ENCODE measurements around the gene MYOF.
"Not testable (repeated sequence)": the region's sequence is repeated elsewhere in the genome, so short reads cannot be mapped to it uniquely, and the experiment has no call there.

The MYOF gene

DNA sequence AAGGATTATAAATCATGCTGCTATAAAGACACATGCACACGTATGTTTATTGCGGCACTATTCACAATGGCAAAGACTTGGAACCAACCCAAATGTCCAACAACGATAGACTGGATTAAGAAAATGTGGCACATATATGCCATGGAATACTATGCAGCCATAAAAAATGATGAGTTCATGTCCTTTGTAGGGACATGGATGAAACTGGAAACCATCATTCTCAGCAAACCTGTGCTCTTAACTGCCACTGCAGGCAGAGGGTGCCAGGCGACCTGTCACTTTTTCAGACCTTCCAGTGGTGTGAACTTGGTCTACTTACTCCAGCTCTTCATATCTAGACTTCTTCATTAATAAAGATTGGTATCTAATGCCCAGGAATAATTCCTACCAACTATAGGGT lies 14.5 kb downstream of the MYOF start:
- H3K9me3 Mint-ChIP-seq, H3K27ac Mint-ChIP-seq, H3K4me3 Mint-ChIP-seq, H3K27me3 Mint-ChIP-seq: not testable (repeated sequence)
- Mint-ChIP-seq H3K4me1 (ENCODE audit: low read depth) (peaks cover 28% of the 10 kb centered on the region), H3K36me3 (ENCODE audit: low read depth) (peaks cover 12% of the 10 kb centered on the region)

DNA sequence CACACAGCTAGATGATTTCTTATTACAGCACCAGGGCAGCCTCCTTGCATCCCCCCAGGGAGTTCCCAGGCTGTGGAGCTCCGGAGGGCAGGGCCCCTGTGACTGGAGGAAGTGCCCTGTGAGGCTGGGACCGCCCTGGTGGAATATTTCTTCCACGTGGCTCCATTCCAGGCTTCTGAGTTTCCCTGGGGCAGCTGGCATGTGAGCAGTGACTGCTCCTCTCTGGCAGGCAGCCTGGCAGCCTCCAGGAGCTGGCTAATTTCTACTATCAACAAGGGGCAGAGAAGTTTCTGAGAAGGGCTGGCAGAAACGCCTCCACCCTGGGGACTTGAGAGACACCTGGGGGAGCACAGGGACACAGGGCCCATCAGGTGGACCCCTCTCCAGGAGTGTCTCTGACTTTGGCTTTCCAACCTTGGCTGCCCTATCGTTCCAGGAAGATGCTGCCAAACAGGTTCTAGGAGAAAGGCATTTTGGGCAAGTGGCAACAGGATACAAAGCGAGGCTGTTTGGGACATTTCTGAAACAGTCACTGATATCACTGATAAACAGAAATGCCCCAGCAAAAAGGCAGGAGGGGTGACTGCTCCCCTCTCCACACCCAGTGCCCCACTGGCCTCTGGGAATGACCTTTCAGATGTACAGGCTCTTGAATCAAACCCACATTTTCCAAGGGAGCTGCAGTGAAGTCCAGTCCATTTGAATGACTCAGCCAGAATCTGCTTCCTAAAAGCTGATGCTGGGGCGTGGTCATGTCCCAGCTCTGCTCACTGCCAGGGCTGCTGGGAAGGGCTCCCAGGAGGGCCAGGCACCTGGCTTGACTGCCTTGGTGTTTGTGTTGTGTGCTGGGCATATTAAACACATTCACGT lies 16.1 kb downstream of the MYOF start:
- Mint-ChIP-seq H3K4me1 (ENCODE audit: low read depth) (peaks cover 34% of the 10 kb centered on the region), H3K9me3 (no peaks in the 10 kb centered on the region), H3K4me3 (no peak overlapping the region), H3K27me3 (no peaks in the 10 kb centered on the region), H3K36me3 (ENCODE audit: low read depth) (peaks cover 13% of the 10 kb centered on the region), H3K27ac (no peak overlapping the region)

DNA sequence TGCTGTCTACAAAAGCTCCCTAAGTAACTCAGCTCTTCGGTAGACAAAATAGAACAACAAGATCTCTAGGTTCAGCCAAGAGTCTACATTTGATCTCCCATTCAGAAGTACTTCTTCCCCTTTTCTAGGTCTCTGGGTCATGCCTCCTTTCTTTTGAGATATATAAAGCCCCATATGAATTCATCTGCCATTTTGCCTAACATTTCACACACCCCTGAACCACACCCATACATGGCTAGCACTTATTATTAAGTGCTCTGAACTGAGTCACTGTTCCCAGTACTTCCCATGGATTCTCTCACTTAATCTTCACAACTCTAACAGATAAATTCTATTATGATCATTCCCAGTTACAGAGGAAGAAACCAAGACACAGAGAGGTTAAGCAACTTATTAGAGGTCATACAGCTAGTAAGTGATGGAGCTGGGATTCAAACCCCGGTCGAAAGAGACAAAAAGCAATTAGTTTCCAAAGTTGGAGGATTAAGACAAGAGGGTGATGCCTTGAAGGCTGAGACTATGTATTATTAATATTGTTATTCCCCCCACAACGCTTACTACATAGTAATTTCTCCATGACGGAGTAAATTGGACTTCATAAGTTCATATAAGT lies 17.3 kb downstream of the MYOF start:
- peaks cover 35% of the 10 kb centered on the region for H3K4me1 Mint-ChIP-seq (ENCODE audit: low read depth)
- no peaks in the 10 kb centered on the region for H3K9me3 Mint-ChIP-seq
- no peak overlapping the region for H3K27ac Mint-ChIP-seq
- H3K36me3 Mint-ChIP-seq (ENCODE audit: low read depth) = peaks cover 19% of the 10 kb centered on the region
- H3K27me3 Mint-ChIP-seq = no peaks in the 10 kb centered on the region
- H3K4me3 Mint-ChIP-seq = no peak overlapping the region

DNA sequence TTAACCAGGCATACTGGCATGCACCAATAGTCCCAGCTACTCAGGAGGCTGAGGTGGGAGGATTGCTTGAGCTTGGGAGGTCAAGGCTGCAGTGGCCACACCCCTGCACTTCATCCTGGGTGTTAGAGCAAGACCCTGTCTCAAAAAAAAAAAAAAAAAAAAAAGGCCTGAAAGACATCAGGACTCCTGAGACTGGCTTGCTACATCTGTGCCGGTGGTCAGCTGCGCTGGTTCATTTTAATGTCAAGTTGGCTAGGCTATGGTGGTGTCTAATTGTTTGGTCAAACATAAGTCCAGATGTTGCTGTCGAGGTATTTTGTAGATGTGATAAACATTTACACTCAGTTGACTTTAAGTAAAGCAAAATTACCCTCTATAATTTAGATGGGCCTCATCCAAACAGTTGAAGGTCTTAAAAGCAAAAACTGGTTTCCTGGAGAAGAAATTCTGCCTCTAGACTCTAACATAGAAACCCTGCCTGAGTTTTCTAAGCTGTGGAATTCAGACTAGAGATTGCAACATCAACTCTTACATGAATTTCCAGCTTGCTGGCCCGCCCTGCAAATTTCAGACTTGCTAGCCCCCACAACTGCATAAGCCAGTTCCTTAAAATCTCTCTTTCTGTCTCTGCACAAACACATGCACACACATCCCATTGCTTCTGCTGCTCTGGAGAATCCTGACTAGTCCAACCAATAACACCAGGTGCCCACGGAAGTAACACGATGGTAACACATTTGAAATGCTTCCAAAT lies 18.2 kb downstream of the MYOF start:
- Mint-ChIP-seq H3K27ac (peak overlapping the region; percentile 29), H3K9me3 (no peaks in the 10 kb centered on the region), H3K27me3 (no peaks in the 10 kb centered on the region), H3K4me1 (ENCODE audit: low read depth) (peaks cover 39% of the 10 kb centered on the region), H3K4me3 (no peak overlapping the region), H3K36me3 (ENCODE audit: low read depth) (peaks cover 16% of the 10 kb centered on the region)

DNA sequence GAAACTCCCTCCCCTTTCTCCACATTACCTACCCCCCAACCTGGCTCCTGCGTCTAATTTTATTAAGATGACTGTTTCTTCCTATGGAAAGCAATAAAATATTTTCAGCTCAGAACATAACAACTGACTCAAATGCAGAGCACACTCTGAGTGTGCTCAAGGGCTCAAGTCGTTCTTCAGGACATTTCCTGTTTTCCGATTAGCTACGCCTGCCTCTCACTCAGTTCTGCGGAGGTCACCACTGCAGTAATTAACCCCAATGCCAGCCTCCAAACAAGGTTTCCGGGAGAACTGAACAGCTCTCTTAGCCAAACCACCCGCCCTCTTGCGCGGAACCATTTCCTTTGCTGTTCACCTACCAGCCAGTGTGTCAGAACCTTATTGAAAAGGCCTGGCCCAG lies 19.3 kb downstream of the MYOF start:
- Mint-ChIP-seq H3K27ac (peak overlapping the region; percentile 32), H3K9me3 (no peaks in the 10 kb centered on the region), H3K27me3 (no peaks in the 10 kb centered on the region), H3K4me3 (no peak overlapping the region), H3K4me1 (ENCODE audit: low read depth) (peaks cover 33% of the 10 kb centered on the region), H3K36me3 (ENCODE audit: low read depth) (peaks cover 10% of the 10 kb centered on the region)

DNA sequence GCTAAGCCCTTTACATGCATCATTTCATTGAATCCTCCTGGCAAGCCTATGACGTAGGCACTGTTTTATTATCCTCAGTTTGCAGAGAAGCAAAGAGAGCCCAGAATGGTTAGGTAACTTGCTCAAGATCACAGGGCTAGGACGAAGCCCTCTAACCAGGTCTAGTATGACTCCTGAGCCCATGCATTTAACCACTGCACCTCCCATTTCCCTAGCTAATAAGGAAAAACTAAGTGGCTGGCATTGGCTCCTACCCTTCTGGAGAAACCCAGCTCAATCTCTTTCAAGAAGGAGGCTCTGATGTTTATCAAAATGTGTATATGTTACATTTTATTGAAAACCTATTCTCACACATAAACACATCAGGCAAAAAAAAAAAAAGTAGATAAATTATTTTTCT lies 19.8 kb downstream of the MYOF start:
- H3K27ac Mint-ChIP-seq = no peak overlapping the region
- peaks cover 33% of the 10 kb centered on the region for H3K4me1 Mint-ChIP-seq (ENCODE audit: low read depth)
- no peak overlapping the region for H3K4me3 Mint-ChIP-seq
- H3K9me3 Mint-ChIP-seq = no peaks in the 10 kb centered on the region
- peaks cover 10% of the 10 kb centered on the region for H3K36me3 Mint-ChIP-seq (ENCODE audit: low read depth)
- H3K27me3 Mint-ChIP-seq = no peaks in the 10 kb centered on the region

DNA sequence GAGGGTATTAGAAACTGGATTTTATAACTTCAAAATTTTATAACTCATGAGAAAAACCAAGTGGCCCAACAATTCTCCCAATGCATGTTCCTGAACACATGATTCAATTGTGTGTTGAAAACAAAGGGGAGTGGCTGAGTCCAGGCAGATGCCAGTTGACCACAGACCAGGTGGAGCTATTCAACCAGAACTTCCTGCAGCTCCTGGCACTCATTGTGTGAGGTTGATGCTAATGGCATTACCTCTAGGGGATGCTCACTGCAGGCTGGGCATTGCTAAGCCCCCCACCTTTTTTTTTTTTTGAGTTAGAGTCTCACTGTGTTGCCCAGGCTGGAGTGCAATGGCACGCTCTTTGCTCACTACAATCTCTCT lies 20.3 kb downstream of the MYOF start:
- Mint-ChIP-seq H3K27ac (no peak overlapping the region), H3K9me3 (no peaks in the 10 kb centered on the region), H3K4me3 (no peak overlapping the region)

DNA sequence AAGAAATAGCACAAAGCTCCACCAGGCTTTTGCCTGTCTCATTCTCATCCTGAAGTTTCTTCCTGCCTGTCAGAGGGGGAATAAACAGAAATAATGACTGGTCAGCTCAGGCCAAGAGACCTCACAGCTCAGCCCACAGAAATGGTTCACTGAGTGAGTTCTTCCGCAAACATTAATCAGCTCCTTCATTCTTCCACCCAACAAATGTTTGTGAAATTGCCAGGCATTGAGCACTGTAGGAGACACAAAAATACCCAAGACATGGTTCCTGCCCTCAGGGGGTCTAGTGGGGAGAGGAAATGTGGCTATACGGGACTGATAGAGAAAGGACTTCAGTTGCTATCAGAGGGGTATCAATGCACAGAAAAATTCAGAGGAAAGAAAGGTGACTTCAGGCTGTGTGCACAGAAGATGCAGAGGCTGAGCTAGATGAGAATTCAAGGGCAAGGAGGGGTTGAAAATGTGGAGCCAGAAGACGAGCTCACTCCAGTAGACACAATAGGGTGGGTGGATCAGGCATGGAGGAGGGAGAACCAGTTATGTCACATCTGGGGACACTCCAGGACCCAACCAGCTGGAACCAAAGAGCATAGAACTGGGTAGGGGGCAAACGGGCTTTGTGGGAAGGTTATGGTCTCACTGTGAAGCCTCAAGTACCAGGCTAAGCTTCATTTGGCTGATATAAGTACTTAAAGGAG lies 20.9 kb downstream of the MYOF start:
- Mint-ChIP-seq H3K4me1 (ENCODE audit: low read depth) (peaks cover 33% of the 10 kb centered on the region), H3K9me3 (no peaks in the 10 kb centered on the region), H3K36me3 (ENCODE audit: low read depth) (peaks cover 15% of the 10 kb centered on the region), H3K27ac (peak overlapping the region; percentile 57), H3K27me3 (peaks cover 5% of the 10 kb centered on the region), H3K4me3 (no peak overlapping the region)

More for the DNA sequence above, 20.3 kb downstream of the MYOF start:
- no peaks in the 10 kb centered on the region for H3K27me3 Mint-ChIP-seq
- H3K36me3 Mint-ChIP-seq (ENCODE audit: low read depth) = peaks cover 10% of the 10 kb centered on the region
- H3K4me1 Mint-ChIP-seq (ENCODE audit: low read depth) = peaks cover 33% of the 10 kb centered on the region

DNA sequence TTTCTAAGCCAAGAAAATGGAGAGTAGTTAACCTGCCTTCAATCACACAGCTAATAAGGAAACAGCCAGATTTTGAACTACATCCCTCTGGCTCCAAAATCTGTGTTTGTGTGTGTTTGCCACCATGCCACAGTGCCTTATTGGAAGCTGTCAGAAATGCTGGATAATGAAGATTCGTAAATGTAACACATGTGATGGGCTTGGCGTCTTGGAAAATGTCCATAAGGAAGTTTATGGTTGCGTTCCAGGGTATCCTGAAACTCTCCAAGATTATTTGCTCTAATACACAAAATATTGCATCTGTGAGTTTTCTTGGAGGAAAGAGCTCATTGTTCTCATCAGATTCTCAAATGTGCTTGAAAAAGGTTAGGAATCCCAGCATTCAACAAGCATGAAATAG lies 22.7 kb downstream of the MYOF start:
- Mint-ChIP-seq H3K4me3 (no peak overlapping the region), H3K27ac (no peak overlapping the region), H3K27me3 (peaks cover 5% of the 10 kb centered on the region), H3K36me3 (ENCODE audit: low read depth) (peaks cover 20% of the 10 kb centered on the region), H3K9me3 (no peaks in the 10 kb centered on the region), H3K4me1 (ENCODE audit: low read depth) (peaks cover 33% of the 10 kb centered on the region)

DNA sequence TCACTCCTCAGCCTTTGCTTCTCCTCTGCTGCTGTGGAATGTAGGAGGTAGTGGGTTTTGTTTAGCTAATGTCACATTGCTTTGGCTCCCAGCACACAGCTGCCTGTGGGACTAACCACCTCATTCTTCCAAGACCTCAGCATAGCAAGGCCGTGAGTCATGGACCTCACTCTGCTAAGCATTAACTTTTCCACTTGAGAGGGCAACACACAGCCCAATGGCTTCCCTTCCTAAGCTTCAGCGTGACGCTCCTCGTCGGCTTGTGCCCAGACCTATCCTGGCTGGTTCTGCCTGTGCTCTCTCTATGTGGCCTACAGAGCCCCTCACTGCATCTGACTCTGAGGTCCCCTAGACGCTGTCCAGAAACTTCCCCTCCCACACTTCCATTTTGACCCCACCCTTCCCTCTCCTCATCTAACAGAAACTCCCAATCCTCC lies 23.3 kb downstream of the MYOF start:
- Mint-ChIP-seq H3K9me3 (no peaks in the 10 kb centered on the region), H3K36me3 (ENCODE audit: low read depth) (peaks cover 20% of the 10 kb centered on the region), H3K27me3 (peaks cover 5% of the 10 kb centered on the region), H3K27ac (peak overlapping the region; percentile 36), H3K4me3 (no peak overlapping the region), H3K4me1 (ENCODE audit: low read depth) (peaks cover 28% of the 10 kb centered on the region)

DNA sequence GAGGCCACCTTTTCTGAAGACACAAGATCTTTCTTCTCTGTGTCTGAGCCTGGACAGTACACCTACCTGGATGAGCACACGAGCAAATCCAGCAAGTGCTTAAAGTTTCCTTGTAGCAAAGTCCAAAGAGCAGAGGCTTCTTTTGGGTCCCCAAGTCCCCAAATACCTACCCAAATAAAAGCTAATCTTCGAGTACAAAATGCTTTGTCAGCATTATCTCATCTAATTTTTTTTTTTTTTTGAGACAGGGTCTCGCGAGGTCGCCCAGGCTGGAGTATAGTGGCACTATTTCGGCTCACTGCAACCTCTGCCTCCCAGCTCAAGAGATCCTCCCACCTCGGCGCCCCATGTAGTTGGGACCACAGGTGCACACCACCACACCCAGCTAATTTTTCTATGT lies 24.6 kb downstream of the MYOF start:
- peaks cover 5% of the 10 kb centered on the region for H3K27me3 Mint-ChIP-seq
- no peaks in the 10 kb centered on the region for H3K9me3 Mint-ChIP-seq
- no peak overlapping the region for H3K27ac Mint-ChIP-seq
- peaks cover 20% of the 10 kb centered on the region for H3K4me1 Mint-ChIP-seq (ENCODE audit: low read depth)
- H3K36me3 Mint-ChIP-seq (ENCODE audit: low read depth) = peaks cover 24% of the 10 kb centered on the region
- no peak overlapping the region for H3K4me3 Mint-ChIP-seq

DNA sequence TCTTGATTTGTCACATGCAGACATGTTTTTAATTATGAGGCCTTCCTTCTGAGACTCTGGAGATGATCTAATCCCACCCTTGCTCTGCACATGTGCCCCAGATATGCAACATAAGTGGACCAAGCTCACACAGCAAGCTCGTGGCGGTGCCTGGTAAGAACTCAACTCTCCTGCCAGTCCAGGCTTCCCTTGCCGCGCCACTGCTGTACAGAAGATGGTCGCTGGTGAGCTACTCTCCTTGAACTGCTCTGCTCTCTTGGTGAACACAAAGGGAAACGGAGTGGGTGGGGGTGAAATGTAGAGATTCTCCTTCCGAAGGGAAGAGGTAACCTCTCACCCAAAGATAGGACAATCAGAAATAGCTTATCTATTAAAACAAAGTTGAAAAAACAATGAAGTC lies 25.7 kb downstream of the MYOF start:
- H3K36me3 Mint-ChIP-seq (ENCODE audit: low read depth) = peaks cover 31% of the 10 kb centered on the region
- H3K27me3 Mint-ChIP-seq = peaks cover 5% of the 10 kb centered on the region
- H3K4me1 Mint-ChIP-seq (ENCODE audit: low read depth) = peaks cover 22% of the 10 kb centered on the region
- H3K27ac Mint-ChIP-seq = no peak overlapping the region
- H3K9me3 Mint-ChIP-seq = no peaks in the 10 kb centered on the region
- H3K4me3 Mint-ChIP-seq = no peak overlapping the region

DNA sequence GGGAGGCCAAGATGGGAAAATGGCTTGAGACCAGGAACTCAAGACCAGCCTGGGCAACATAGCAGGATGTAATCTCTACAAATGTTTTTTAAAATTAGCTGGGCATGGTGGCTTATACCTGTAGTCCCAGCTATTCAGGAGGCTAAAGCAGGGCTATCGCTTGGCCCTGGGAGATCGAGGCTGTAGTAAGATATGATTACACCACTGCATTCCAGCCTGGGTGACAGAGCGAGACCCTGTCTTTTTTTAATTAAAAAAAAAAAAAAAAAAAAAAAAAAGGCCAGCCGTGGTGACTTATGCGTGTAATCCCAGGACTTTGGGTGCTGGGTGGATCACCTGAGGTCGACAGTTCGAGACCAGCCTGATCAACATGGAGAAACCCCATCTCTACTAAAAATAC lies 27.4 kb downstream of the MYOF start:
- Mint-ChIP-seq H3K4me3 (no peak overlapping the region), H3K27ac (no peak overlapping the region), H3K4me1 (ENCODE audit: low read depth) (peaks cover 19% of the 10 kb centered on the region), H3K9me3 (no peaks in the 10 kb centered on the region), H3K27me3 (peaks cover 5% of the 10 kb centered on the region), H3K36me3 (ENCODE audit: low read depth) (peaks cover 25% of the 10 kb centered on the region)

DNA sequence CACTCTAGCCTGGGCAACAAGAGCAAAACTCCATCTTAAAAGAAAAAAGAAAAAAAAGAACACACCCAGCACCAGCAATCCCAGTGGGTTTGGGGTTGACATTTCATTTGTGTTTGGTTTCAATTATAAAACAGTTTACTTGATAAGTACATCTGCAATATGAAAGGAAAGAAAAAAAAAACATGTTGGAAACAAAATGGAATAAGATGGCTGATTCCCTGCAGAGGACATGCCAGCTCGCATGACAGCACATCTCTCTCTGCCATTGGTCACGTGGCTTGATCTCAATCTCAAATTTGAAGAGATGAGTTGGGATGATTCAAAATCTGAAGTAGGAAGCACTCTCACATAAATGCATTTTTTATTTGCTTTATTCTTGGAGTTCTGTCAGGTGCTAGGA lies 28.0 kb downstream of the MYOF start:
- Mint-ChIP-seq H3K4me1 (ENCODE audit: low read depth) (peaks cover 16% of the 10 kb centered on the region), H3K4me3 (no peak overlapping the region), H3K9me3 (no peaks in the 10 kb centered on the region), H3K36me3 (ENCODE audit: low read depth) (peaks cover 27% of the 10 kb centered on the region), H3K27ac (no peak overlapping the region), H3K27me3 (peaks cover 5% of the 10 kb centered on the region)

DNA sequence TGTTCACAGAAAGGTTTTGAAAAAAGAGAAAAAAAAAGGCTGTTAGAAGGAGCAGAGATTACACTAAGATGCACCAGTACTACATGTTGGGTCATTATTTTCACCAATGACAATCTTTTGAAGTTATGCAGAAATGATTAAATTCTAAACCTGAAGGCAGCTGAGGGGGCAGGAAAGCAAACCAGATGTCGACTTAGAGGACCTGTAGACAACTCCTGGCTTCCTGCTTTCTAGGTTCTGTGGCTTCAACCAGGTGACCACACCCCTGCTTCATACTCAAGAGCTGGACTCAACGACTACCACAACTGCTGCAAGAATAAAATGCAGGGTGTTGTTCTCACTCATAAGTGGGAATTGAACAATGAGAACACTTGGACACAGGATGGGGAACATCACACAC lies 30.0 kb downstream of the MYOF start:
- H3K27ac Mint-ChIP-seq = no peak overlapping the region
- H3K36me3 Mint-ChIP-seq (ENCODE audit: low read depth) = peaks cover 34% of the 10 kb centered on the region
- H3K9me3 Mint-ChIP-seq = no peaks in the 10 kb centered on the region
- H3K4me3 Mint-ChIP-seq = no peak overlapping the region
- H3K4me1 Mint-ChIP-seq (ENCODE audit: low read depth) = peaks cover 10% of the 10 kb centered on the region
- H3K27me3 Mint-ChIP-seq = peaks cover 5% of the 10 kb centered on the region

Measured in stimulated activated naive CD8-positive, alpha-beta T cell treated with anti-CD3 and anti-CD28 coated beads, Interleukin-15, Interleukin-2, amounts not matched to agents 100 ng/mL and 50 ng/mL, for 24 hours (primary cell).